OCI-M1 (cell line): ENCODE data around the gene HLA-A.
"Not testable (repeated sequence)": the region's sequence is repeated elsewhere in the genome, so short reads cannot be mapped to it uniquely, and the experiment has no call there.

Source experiments
- DNase-seq: peaks from one replicate; lab custom pipeline; 2025; lab: John Stamatoyannopoulos, UW

HLA-A gene

GRCh38 chr6:29942275-29943052 lies at the start of gene HLA-A:
Gene HLA-A, plus strand, starts transcription at chr6:29942532. Its CDS starts 22 bp downstream, at chr6:29942554.
- DNase-seq = peak; percentile 98

- DNase-seq = no peak
These were observed 49.6 kb upstream of the HLA-A start for GRCh38 chr6:29892696-29893095.

- no peak for DNase-seq
These were observed 43.1 kb upstream of the HLA-A start for GRCh38 chr6:29899281-29899680.

- no peak for DNase-seq
These were observed 37.0 kb upstream of the HLA-A start for GRCh38 chr6:29905286-29905685.

- no peak for DNase-seq
These were observed 34.5 kb upstream of the HLA-A start for GRCh38 chr6:29907637-29908340.

- DNase-seq = no peak
These were observed 34.0 kb upstream of the HLA-A start for GRCh38 chr6:29908341-29908662.

- no peak for DNase-seq
These were observed 33.6 kb upstream of the HLA-A start for GRCh38 chr6:29908710-29909109.

- no peak for DNase-seq
These were observed 32.3 kb upstream of the HLA-A start for GRCh38 chr6:29909985-29910384.

GRCh38 chr6:29912840-29913239 lies 29.5 kb upstream of the HLA-A start:
- no peak for DNase-seq

- DNase-seq = no peak
These were observed 25.6 kb upstream of the HLA-A start for GRCh38 chr6:29916741-29917140.

- peak; percentile 40 for DNase-seq
These were observed 24.5 kb upstream of the HLA-A start for GRCh38 chr6:29917857-29918256.

- DNase-seq = no peak
These were observed 22.6 kb upstream of the HLA-A start for GRCh38 chr6:29919506-29920445.

- peak; percentile 9 for DNase-seq
These were observed 18.0 kb upstream of the HLA-A start for GRCh38 chr6:29924287-29924686.

GRCh38 chr6:29924731-29925130 lies 17.6 kb upstream of the HLA-A start:
- DNase-seq = no peak

- no peak for DNase-seq
These were observed 17.0 kb upstream of the HLA-A start for GRCh38 chr6:29925321-29925720.

- no peak for DNase-seq
These were observed 16.5 kb upstream of the HLA-A start for GRCh38 chr6:29925727-29926412.

GRCh38 chr6:29926413-29927274 lies 15.7 kb upstream of the HLA-A start:
- peak; percentile 94 for DNase-seq

GRCh38 chr6:29927275-29927569 lies 15.1 kb upstream of the HLA-A start:
- DNase-seq = no peak

- no peak for DNase-seq
These were observed 14.4 kb upstream of the HLA-A start for GRCh38 chr6:29927841-29928388.

- DNase-seq = not testable (repeated sequence)
These were observed 12.3 kb upstream of the HLA-A start for GRCh38 chr6:29930047-29930446.

- DNase-seq = no peak
These were observed 8.4 kb upstream of the HLA-A start for GRCh38 chr6:29933955-29934354.
